KG1 (cell line): ENCODE measurements around the gene ITGA7.

ENCODE experiments used
- DNase-seq: peaks from one replicate; lab custom pipeline; 2025; lab: John Stamatoyannopoulos, UW

Gene ITGA7

DNA sequence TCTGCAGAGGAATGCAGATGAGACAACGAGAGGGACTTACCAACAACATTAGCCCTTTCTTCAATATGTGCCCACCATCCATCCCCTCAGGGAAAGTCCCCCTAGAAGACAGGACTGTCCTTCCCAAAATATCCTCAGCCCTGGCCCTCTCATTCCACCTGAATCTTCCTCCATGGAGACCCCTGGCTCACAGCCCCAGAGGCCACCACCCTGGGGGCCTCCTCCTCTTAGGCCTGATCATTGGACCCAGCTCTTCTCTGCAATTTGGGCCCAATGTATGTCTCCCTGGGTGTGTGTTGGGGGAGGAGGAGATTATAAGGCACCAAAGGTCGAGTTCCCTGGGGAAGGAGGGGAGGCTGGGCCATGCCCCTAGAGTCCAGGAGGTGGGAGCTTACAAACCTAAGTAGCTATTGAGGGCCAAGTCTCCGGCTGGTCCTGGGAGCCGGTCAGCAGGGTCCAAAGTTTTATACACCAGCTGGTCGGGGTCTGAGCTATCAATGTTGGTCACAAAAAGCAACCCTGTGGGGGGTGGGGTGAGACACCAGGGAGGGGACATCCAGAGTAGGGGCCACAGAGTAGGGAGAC lies 8.1 kb downstream of the ITGA7 start:
- DNase-seq = no peak

GRCh38 chr12:55698965-55699364 lies 8.7 kb downstream of the ITGA7 start:
- no peak for DNase-seq

DNA sequence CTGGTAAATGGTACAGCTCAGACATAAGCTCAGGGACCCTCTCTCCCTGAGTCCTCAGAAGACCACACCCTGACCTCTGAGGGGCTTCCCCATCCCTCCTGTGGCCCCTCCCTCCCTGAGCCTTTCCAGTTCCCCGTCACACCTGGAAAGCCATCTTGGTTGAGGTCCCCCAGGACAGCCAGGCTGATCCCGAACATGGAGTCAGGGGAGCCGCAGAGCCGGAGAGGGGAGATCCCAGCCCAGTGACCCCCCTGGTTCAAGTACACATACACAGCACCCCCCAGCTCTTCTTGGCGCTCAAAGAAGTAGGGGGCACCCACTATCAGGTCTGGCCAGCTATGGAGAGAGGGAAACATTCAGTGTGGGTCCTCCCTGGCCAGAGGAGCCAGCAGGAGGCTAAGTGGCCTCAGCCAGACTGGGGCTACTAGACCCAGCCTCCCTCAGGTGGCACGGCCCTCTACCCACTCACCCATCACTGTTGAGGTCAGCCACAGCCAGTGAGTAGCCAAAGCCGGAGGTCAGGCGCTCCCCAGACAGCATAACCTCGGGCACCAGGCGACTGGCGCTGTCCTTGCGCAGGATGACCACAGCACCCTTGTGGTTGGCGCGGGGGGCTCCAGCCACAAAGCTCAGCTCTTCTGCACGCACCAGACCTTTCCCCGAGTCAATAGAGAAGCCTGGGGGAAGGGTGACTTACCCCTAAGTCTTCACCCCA lies 9.3 kb downstream of the ITGA7 start:
- DNase-seq = no peak

DNA sequence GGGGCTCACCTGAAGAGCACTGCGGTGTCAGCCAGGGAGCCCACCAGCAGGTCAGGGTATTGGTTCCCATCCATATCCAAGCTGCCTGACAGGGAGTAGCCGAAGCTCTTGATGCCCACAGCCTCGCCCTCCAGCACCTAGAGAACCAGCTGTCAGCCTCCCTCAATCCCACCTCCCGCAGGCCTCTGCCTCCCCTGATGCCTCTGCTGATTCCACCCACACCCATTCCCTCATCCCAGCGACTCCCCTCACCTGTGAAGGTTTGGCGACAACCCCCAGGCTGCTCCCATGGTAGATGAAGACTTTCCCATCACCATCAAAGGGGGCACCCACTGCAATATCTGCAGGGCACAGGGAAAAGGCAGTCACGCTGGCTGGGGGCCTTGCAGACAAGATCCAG lies 10.0 kb downstream of the ITGA7 start:
- DNase-seq = no peak

DNA sequence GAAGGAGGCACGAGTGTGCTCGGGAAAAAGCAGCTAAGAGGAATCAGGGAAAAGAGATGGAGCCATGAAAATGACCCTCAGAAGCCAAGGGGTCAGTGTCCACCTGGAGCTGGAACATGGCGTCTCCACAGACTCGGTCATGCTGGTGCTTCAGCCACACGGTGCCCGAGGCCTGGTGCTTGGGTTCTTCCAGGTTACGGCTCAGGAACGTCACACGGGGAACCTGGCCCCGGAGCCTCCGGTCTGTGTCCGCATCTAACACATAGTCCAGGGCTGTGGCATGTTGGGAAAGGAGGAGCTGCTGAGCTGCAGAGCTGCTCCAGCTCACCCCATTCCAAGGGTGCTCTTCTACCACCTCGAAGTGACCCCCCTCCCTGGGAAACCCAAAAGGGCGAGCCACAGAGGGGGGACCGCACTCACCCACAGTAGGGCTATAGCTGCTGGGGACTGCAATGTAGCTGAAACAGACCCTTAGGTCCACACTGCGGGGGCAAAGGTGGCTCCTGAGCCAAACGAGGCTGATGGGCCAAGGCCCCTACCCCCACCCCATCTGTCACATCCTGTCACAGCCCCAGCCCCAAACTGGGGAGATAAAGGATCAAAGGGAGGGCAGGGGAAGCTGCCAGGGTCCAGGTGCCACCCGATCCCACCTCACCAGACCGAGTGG lies 10.8 kb downstream of the ITGA7 start:
- no peak for DNase-seq

- no peak for DNase-seq
Measured at GRCh38 chr12:55696141-55696540, 11.6 kb downstream of the ITGA7 start.

GRCh38 chr12:55695349-55695748 lies 12.4 kb downstream of the ITGA7 start:
- no peak for DNase-seq

GRCh38 chr12:55694651-55695050 lies 13.1 kb downstream of the ITGA7 start:
- DNase-seq = no peak

- no peak for DNase-seq
Measured at GRCh38 chr12:55694188-55694515, 13.6 kb downstream of the ITGA7 start.

GRCh38 chr12:55693323-55694187 lies 14.1 kb downstream of the ITGA7 start:
- no peak for DNase-seq

GRCh38 chr12:55692631-55693322 lies 14.9 kb downstream of the ITGA7 start:
- no peak for DNase-seq

DNA sequence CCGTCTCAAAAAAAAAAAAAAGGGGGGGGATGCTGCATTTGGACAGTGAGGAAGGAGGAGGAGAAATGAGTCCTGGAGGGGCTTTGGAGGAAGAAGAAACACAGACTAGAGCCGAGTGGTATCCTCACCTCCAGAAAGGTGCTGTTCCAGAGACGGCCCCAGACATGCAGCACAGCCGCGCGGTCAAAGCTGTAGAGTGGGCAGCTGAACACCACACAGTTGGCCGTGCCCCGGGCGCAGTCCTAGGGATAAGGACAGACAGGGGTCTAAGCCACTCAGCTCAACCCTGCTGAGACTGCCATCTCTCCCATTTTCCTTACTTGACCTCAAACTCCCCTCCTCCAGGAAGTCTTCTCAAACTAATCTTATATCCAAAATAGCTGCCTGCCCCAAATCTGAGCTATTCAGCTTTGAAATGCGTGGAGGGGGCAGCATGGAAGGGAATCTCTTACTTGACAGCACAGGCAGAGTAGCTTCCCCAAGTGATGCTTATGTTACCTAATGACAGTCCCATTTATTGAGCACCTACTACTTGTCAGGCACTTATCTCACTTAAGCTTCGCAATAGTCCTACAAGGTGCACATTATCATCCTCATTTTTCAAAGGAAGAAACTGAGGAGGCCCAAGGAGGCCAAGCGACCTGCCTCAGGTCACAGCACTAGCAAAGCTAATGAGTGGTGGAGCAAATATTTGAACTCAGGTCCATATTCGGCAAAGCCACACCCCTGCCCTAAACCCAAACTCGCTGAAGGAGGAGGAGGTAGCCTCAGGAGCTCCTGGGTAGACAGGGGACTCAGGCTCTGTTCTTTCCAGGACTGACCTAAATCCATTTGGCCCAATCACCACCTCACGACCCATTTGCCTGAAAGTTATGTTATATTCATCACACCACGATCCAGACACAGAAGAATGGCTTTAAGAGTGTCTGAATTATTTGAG lies 18.7 kb downstream of the ITGA7 start:
- no peak for DNase-seq

DNA sequence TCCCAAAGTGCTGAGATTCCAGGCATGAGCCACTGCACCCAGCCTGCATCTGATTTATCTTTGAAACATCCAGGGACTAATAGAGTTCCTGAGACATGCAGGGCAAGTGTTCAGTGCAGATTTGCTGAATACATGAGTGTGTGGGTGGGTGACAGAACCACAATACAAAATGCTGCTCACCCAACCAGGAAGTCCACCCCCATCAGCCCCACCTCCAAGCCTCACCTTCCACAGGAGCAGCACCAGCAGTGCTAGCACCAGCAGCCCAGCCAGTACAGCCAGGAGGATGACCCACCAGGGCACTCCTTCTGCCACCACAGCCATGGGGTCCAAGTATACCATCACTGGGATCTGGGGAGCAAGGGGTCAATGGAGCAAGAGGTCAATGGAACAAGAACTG lies 20.0 kb downstream of the ITGA7 start:
- DNase-seq = no peak

DNA sequence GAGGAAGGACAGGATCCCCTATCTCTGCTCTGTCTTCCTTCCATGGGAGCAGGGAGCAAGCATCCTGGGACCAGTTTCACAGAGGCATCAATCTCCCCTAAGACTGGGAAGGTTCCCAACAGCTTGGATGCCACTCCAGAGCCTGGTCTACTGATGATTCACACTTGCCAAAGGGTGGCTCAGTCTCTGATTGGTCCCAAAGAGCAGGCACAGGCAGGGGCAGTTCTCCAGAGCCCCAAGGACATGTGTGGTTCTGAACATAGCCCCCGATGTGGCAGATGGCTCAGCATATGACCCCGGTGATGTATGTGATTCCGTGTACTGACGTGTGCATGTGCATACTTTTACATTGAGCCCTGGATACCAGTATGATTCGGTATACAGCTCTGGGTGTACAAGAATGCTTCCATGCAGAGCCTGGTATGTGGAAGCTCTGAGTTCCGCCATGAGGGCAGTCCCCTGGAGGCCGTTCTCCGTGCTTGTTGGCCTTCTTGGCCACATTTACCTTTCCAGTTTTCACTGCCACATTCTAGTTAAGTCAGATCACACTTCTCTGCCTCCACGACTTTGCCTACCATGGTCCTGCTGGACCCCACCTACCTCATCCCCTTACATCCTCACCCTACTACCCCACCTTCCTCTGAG lies 21.2 kb downstream of the ITGA7 start:
- no peak for DNase-seq

GRCh38 chr12:55685671-55686070 lies 22.0 kb downstream of the ITGA7 start:
- DNase-seq = no peak

GRCh38 chr12:55684761-55685370 lies 22.8 kb downstream of the ITGA7 start:
- no peak for DNase-seq

- no peak for DNase-seq
Measured at GRCh38 chr12:55683676-55684075, 24.0 kb downstream of the ITGA7 start.

- DNase-seq = no peak
Measured at GRCh38 chr12:55682087-55682796, 25.5 kb downstream of the ITGA7 start.
